Ammon's horn (tissue), 1 donor: ENCODE results near the gene GPBAR1.
"Not testable (repeated sequence)": the region's sequence is repeated elsewhere in the genome, so short reads cannot be mapped to it uniquely, and the experiment has no call there.

Source experiments
- DNase-seq: peaks from one replicate; pipeline ENCODE4 v3.0.0-alpha.2; 2016; ENCODE audit warnings: low spot score

Gene GPBAR1

DNA sequence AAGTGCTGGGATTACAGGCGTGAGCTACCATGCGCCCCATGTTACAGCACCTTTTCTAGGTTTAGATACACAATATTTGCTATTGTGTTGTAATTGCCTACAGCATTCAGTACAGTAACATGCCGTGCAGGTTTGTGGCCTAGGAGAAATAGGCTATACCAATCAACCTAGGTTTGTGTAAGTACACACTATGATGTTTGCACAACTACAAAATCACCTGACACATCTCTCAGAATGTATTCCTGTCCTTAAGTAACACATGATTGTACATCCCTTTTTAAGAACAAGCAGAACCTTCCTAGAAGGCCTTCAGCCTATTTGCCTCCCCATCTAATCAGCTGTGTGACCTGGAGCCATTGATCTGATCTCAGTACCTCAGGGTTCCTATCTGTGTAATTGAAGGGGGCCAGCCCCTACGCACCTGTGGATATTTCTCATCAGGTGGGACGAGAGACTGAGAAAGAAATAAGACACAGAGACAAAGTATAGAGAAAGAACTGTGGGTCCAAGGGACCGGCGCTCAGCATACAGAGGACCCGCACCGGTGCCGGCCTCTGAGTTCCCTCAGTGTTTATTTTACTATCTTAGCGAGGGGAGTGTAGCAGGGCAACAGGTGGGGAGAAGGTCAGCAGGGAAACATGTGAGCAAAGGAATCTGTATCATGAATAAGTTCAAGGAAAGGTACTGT lies 50.2 kb downstream of the GPBAR1 start:
- DNase-seq: no peak

DNA sequence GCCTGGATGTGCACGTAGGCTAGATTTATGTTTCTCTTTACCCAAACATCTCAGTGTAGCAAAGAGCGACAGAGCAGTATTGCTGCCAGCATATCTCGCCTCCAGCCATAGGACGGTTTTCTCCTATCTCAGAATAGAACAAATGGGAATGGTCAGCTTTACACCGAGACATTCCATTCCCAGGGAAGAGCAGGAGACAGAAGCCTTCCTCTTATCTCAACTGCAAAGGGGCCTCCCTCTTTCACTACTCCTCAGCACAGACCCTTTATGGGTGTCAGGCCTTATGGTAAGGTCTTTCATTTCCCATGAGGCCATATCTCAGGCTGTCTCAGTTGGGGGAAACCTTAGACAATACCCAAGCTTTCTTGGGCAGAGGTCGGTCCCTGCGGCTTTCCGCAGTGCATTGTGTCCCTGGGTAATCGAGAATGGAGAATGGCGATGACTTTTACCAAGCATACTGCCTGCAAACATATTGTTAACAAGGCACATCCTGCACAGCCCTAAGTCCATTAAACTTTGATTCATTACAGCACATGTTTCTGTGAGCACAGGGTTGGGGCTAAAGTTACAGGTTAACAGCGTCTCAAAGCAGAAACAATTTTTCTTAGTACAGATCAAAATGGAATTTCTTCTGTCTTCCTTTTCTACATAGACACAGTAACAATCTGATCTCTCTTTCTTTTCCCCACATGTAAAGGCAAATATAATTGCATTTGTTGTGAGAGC lies 50.9 kb downstream of the GPBAR1 start:
- not testable (repeated sequence) for DNase-seq

DNA sequence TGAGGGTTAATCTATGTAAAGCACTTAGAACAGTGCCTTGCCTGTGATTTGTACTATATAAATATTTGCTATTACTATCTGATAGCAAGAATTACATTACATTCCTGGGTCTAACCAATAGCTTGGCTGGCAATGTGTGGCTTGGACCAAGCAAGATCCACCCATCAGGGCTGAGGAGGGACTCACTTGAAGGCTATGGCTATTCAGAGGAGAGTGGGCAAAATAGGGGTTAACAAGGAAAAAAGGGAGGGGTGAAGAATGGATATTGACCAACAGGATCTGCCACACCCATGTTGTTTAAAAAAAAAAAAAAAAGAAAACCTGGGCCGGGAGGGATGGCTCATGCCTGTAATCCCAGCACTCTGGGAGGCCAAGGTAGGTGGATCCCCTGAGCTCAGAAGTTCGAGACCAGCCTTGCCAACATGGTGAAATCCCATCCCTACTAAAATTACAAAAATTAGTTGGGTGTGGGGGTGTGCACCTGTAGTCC lies 51.5 kb downstream of the GPBAR1 start:
- no peak for DNase-seq

DNA sequence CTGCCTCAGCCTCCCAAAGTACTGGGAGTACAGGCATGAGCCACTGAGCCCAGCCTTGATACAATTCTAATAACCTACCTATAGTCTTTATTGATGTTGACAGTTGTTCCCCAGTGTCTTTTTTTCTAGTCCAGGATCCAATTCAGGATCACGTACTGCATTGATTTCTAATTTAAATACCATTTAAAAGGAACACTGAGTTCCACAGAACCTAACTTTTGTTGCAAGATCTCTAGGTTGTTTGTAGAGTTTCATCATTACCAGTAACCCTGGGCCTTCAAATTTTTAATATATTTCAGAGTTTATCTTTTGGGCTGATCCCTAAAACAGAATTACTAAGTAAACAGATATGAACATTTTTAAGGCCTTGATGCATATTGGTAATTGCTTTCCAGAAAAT lies 52.5 kb downstream of the GPBAR1 start:
- DNase-seq: no peak
